Fibroblast of pulmonary artery (primary cell): ENCODE results near the gene PEX14.
A peak's percentile ranks its signal among the peaks of the same experiment; 100 is the strongest.

Experiments used
- DNase-seq: peaks from one replicate; pipeline ENCODE4 v3.0.0-alpha.2; 2010; ENCODE audit warnings: low read depth
- H3K4me3 ChIP-seq: replicated peaks from 2 replicates; pipeline ENCODE4 v1.5.1; 2011; ENCODE audit warnings: low read depth, mild to moderate bottlenecking, control low read depth, low read length, moderate library complexity
- CTCF ChIP-seq: IDR thresholded peaks from 2 replicates; pipeline ENCODE4 v1.5.1; 2011; ENCODE audit warnings: mild to moderate bottlenecking, control low read depth, low read length, inconsistent platforms; ENCODE audit errors: missing control alignments

PEX14 gene

DNA sequence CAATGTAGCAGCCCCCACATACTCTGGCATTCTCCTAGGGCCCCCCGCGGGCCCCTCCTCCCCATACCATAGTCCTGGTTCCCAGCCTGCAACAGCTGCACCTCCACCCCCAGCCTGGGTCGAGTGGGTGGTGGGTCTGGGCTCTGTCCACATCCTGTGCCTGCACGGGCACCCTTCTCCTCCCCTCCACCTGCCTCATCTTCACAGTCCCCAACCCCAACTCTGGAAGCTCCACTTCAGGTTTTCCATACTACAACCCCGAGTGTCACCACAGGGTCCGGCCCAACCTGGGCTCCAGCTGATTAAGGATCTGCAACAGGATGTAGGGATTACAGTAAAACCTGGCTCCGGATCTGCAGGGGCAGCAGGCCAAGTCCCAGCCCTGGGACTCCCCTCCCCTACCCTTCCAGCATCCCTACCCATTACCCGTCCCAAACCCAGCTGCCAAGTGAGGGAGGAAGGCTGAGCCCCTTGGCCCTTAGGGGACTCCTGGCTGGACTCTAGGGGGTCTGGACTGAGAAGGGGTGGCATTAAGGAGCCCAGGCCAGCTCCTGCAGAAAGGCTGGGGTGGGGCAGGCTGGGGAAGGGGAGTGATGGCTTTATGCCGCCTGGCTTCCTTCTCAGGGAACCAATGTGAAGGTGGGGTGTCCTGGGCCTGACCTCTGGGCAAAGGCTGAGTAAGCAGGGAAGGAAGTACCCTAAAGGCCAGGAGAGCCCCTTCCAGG is 204.9 kb downstream of the PEX14 start:
- H3K4me3 ChIP-seq = no peak overlapping the region
- TF ChIP-seq CTCF = no peak
- DNase-seq = peak; percentile 48
